ENCODE data around the gene CRMP1.

- TF ChIP-seq LEF1 (IDR thresholded peaks at IDR 0.05) (no peak), CHD2 (IDR thresholded peaks at IDR 0.05; ENCODE audit: low read depth, low read length) (no peak), TBP (optimal IDR thresholded peaks at IDR 0.05; ENCODE audit: low read depth, low read length) (no peak), CEBPB (tag; IDR thresholded peaks at IDR 0.05) (no peak), ESRRA (IDR thresholded peaks at IDR 0.05; ENCODE audit: borderline replicate concordance, low read depth) (no peak), GATAD2A (IDR thresholded peaks at IDR 0.05) (no peak), SIRT6 (IDR thresholded peaks at IDR 0.05; ENCODE audit: low read depth, low read length) (no peak), E2F4 (CRISPR knock-in tag; IDR thresholded peaks at IDR 0.05; ENCODE audit: low read depth) (no peak)
Observed at GRCh38 chr4:5894266-5894665, 1.4 kb upstream of the CRMP1 start.
